ENCODE measurements around the gene GALNT10.

The GALNT10 gene

DNA sequence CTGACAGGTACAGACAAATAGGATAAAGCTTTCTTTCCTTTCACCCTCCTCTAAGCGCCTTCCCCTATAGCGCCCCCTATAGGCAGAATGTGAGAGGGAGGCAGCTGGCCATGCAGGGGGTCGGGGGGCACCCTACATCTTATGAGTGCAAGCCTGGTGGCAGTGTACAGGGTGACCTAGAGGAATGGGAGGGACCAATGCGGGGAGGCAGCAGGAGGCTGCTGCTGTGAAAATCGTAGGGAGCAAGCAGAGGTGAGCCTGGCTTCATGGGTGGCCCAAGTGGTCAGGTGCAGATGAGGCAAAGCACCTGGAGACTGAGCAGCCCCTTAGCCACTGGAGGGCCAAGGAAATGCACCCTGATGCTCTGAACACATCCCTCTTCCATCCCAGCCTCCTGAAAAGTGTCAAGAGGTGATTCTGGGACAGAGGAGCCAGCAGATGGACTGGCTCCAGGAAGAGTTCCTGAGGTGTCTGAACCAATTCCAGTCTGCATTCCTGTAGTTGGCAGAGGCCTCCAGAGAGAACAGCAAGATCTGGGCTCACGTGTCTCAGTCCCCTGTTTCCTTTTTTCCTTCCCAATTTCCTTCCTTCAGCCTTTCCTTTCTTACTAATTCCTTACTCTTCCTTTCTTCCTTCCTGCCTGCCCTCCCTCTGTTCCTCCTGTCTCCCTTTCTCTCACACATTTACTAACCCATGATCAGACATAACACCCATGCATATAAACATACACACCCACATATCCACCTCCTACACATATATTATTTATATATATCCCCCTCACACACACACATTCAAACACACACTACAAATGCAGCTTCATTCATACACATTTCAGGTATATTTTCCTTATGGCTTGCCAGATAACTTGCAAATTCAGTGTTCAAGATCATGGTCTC is 32.8 kb upstream of the GALNT10 start:
- TF ChIP-seq, protein P1, sequence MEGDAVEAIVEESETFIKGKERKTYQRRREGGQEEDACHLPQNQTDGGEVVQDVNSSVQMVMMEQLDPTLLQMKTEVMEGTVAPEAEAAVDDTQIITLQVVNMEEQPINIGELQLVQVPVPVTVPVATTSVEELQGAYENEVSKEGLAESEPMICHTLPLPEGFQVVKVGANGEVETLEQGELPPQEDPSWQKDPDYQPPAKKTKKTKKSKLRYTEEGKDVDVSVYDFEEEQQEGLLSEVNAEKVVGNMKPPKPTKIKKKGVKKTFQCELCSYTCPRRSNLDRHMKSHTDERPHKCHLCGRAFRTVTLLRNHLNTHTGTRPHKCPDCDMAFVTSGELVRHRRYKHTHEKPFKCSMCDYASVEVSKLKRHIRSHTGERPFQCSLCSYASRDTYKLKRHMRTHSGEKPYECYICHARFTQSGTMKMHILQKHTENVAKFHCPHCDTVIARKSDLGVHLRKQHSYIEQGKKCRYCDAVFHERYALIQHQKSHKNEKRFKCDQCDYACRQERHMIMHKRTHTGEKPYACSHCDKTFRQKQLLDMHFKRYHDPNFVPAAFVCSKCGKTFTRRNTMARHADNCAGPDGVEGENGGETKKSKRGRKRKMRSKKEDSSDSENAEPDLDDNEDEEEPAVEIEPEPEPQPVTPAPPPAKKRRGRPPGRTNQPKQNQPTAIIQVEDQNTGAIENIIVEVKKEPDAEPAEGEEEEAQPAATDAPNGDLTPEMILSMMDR (conservative IDR thresholded peaks at IDR 0.05): peak; percentile 42
- H3K27ac ChIP-seq: no peak overlapping the region

DNA sequence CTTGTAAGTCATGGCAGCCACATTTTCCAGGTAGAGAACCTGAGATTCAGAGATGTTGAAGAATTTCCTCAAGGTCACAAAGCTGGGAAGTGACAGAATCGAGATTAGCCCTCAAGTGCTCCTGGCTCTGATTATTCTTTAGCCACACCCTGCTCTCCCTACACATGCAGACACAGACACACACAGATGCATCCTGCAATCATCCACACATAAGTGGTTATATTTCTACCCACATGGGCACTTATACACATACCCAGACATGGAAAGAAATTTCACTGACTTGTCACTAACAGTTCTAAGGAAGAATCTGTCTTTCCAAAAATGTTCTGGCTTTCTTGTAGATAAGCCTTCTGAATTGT is 32.2 kb upstream of the GALNT10 start:
- TF ChIP-seq, protein P1 (conservative IDR thresholded peaks at IDR 0.05): no peak
- H3K27ac ChIP-seq: no peak overlapping the region

- TF ChIP-seq, protein P1 (conservative IDR thresholded peaks at IDR 0.05): no peak
- peak overlapping the region; percentile 5; the same call in 1 of the 2 replicates for H3K27ac ChIP-seq
Measured at GRCh38 chr5:154159343-154159742, 31.2 kb upstream of the GALNT10 start.

GRCh38 chr5:154162539-154163151 is 27.9 kb upstream of the GALNT10 start:
- TF ChIP-seq, protein P1 (conservative IDR thresholded peaks at IDR 0.05): no peak
- H3K27ac ChIP-seq: no peak overlapping the region

- TF ChIP-seq, protein P1 (conservative IDR thresholded peaks at IDR 0.05): no peak
- no peak overlapping the region for H3K27ac ChIP-seq
Measured at GRCh38 chr5:154163327-154164248, 26.9 kb upstream of the GALNT10 start.

DNA sequence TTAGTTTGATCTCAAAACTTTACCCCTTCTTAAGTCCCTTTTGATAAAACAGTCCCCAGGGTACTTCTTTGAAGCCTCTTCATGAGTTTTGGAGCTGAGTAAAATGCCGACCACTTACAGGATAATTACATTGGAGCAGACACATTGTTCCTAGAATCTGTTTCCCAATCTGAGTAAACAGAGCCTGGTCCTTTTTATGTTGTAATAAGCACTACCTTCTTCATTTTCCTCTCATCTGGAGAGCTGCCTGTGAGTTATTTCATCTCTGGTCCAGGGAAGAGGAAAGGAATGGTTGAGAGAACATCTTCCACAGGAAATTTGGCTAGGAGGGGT is 26.3 kb upstream of the GALNT10 start:
- TF ChIP-seq, protein P1 (conservative IDR thresholded peaks at IDR 0.05): no peak

DNA sequence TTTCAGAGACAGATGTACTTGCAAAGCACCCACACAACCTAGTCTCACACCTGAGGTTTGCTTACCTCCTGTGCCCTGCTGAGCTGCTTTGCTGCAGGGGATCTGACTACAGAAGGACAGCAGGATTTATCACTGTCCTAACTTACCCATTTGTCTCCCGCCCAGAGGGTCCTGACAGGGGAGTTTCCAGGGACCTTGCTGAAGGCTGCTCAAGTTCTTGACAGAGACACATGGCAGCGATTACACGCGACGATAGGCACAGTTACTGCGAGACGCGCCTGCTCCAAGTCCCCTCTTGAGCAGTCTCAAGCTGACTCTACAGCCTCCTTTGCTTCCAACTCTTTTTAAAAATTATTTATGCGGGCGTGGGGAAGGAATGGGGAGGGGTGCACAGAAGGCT is 24.6 kb upstream of the GALNT10 start:
- H3K27ac ChIP-seq: no peak overlapping the region
- TF ChIP-seq, protein P1 (conservative IDR thresholded peaks at IDR 0.05): no peak

More for the DNA sequence above, 26.3 kb upstream of the GALNT10 start:
- H3K27ac ChIP-seq: no peak overlapping the region
